NCI-H128 (cell line): ENCODE data around the gene PIWIL1.

Source experiments
- DNase-seq: peaks from one replicate; lab custom pipeline; 2025; ENCODE audit not compliant: unreplicated experiment; lab: John Stamatoyannopoulos, UW

PIWIL1 gene

GRCh38 chr12:130336723-130337487 lies 782 bp upstream of the PIWIL1 start:
- no peak for DNase-seq

GRCh38 chr12:130338794-130339601 lies 1.3 kb downstream of the PIWIL1 start:
- no peak for DNase-seq

DNA sequence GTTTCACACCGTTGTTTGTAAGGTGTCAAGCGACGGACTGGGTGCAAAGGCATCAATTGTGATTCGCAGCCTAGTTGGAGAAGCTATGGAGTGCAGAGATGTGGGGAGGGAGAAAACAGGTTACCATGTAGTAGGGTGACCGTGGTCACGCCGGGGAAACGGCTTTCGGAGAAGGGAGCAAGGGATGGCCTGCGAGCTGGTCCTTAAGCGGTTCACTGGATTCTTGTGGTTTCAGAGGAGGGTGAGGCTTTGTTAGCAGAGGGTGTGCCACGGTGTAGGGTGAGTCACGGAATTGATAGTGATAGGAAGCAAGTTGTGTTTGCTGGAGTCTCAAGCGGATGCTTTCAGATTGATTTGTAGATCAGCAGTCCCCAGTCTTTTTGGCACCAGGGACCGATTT lies 2.3 kb downstream of the PIWIL1 start:
- DNase-seq, result no peak

GRCh38 chr12:130342442-130342841 lies 4.8 kb downstream of the PIWIL1 start:
- no peak for DNase-seq

DNA sequence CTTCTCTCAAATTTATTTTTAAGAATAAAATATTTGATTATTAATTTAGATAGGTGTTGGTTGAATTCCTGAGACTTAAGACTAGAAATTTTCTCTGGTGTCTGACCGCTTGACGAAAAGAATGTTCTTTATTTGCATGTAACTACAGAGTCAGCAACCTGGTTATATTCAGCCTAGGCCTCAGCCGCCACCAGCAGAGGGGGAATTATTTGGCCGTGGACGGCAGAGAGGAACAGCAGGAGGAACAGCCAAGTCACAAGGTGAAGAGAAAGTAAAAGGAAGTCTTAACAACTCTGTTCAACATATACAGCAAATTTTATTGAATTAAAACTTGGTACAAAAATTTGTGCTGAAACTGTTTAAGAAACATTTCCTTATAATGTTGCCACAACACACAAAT lies 5.2 kb downstream of the PIWIL1 start:
- no peak for DNase-seq

- no peak for DNase-seq
Measured at GRCh38 chr12:130344529-130344928, 6.8 kb downstream of the PIWIL1 start.

- no peak for DNase-seq
Measured at GRCh38 chr12:130345292-130345691, 7.6 kb downstream of the PIWIL1 start.

GRCh38 chr12:130347588-130347987 lies 9.9 kb downstream of the PIWIL1 start:
- DNase-seq, result no peak

DNA sequence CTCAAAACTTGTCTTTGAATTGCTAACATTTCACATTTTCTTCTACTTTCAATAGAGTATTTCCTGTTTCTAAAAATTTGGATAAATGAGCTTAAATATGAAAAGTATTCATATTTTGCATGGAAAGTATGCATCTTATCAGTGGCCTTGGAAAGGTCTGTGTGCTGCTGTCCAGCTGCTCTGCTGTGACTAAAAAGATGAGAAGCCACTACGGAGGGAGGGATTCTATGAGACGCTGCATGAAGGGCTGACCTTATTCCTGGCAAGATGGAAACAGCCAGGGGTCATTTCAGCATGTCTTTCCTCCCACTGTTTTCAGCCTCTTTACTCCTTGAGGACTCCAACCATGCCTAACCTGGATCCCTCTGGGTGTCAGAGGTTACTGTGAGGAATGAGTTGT lies 13.0 kb downstream of the PIWIL1 start:
- DNase-seq, result no peak

GRCh38 chr12:130351326-130351725 lies 13.6 kb downstream of the PIWIL1 start:
- DNase-seq, result no peak

- no peak for DNase-seq
Measured at GRCh38 chr12:130353081-130353480, 15.4 kb downstream of the PIWIL1 start.

- no peak for DNase-seq
Measured at GRCh38 chr12:130354407-130354806, 16.7 kb downstream of the PIWIL1 start.

GRCh38 chr12:130356222-130356621 lies 18.5 kb downstream of the PIWIL1 start:
- DNase-seq, result no peak

DNA sequence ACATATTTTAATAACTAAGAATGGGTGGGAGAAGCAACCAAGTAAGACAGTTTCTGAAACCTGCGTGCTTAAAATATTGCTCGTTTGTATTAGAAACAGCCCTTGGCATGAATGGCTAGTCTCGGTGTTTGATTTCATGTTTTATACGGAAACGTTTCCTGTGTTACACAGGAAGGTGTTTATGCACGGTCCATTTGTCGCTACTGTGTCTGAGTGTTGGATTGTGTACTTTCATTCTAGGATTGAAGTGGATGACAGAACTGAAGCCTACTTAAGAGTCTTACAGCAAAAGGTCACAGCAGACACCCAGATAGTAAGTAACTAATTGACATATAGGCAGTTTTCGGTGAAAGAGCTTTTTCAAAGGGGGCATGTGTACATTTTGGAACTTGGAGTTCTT lies 19.6 kb downstream of the PIWIL1 start:
- DNase-seq, result no peak

- DNase-seq, result no peak
Measured at GRCh38 chr12:130357729-130358330, 20.1 kb downstream of the PIWIL1 start.

GRCh38 chr12:130362060-130362459 lies 24.4 kb downstream of the PIWIL1 start:
- no peak for DNase-seq

DNA sequence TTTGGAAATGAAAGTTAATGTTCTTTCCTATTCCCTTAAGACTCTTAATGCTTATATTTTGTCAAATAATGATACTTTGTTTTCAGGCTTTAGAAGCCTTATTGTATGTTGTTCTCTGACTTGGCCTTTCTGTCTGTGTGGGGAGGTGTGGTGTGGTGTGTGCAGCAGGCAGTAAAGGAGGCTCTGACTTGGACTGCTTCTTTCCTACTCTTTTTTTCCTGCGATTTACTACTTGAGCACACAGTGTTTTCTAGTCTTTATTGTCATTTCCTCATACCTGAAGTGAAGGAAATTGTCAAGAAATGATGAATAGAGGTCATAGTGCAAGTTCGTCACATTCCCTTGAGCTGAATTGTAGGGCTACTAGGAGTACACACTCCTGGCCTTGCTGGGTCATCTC lies 26.9 kb downstream of the PIWIL1 start:
- DNase-seq, result no peak

DNA sequence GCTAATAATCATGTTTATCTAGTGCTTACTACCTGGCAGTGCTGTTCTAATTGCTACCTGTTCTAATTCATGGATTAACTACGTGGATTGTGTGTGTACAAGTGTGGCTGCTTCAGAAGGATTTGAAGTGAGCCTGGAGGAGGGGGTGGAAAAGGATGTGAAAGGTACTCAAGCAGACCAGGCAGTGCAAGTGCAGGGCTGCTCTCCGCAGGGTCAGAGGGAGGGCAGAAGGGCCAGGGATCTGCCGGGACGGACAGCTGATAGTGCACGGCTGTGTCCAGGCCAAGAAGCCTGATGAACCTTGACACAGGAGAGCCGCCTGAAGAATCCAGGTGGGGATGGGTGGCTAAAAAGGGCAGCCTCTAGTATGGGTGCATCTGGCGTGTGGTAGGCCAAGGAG lies 28.5 kb downstream of the PIWIL1 start:
- DNase-seq, result no peak

DNA sequence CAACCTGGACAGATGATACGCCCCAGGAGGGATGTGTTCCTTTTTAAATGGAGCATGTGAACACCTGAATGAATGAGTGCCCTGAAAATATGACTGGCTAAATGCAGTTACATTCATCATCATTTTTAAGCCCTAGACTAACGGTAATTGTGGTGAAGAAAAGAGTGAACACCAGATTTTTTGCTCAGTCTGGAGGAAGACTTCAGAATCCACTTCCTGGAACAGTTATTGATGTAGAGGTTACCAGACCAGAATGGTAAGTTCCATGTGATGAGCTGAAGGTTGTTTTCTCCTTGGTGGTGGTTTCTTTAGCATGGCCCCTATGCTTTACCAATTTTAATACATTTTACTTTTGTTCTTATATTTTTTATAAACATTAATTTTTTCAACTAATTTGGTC lies 29.3 kb downstream of the PIWIL1 start:
- no peak for DNase-seq

DNA sequence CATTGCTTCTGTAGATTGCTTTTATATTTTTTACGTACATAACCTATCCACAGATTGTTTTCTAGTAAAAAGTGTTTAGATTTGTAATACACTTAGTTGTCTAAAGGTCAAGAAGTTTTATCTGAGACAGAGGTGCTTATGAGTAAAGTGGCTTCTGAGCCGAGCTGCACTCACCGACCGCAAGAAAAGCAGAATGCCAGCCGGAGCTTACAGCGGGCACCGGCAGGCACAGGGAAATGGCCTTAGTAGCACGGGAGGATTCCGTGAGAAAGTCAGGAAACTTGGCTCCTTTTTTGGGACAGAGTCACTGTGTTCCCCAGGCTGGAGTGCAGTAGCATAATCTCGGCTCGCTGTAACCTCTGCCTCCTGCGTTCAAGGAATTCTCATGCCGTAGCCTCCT lies 29.8 kb downstream of the PIWIL1 start:
- no peak for DNase-seq

DNA sequence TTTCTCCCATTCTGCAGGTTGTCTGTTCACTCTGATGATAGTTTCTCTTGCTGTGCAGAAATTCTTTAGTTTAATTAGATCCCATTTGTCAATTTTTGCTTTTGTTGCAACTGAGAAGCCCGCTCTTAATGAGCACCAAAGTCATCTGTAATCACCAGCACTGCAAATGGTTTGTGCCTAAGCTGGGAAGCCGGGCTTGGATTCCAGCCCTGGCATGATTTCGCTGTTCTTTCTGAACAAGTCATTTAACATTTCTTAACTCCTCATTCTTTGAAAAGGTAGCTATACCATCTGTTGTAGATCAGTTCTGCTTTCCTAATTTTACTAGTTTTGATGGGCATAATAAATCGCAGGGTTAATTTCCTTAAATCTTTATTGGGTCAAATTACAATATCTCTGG lies 32.1 kb downstream of the PIWIL1 start:
- DNase-seq, result no peak

DNA sequence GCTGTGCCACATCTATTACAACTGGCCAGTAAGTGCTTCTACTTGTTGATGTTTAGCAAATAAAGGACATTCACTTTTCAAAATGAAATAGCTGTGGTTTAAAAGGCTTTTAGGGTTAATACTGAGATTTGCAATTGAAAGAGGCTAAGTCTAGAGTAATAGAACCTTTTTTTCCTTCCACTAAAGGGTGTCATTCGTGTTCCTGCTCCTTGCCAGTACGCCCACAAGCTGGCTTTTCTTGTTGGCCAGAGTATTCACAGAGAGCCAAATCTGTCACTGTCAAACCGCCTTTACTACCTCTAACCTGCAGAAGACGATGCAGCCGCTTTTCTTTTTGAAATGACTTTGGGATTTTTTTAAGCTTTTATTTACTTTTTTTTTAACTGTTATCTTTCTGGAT lies 33.6 kb downstream of the PIWIL1 start:
- no peak for DNase-seq
